Karpas-422 (cell line): ENCODE measurements around the gene KIAA0319L. TPM values are rescaled to one million over a fixed set of nuclear protein-coding genes. Genes with fewer than 3 reads are reported as not detected.

Source experiments
- DNase-seq: peaks from one replicate; pipeline ENCODE4 v3.0.0-alpha.2; 2015
- H2AFZ ChIP-seq: fragments of 200-600 bp; sonication (generic); 2 replicates; pipeline ENCODE4 v1.6.1; 2014; ENCODE audit warnings: antibody characterized with exemption, low read length, mixed read lengths
- H3K27ac ChIP-seq: fragments of 200-600 bp; sonication (generic); 2 replicates; pipeline ENCODE4 v1.5.1; 2014; ENCODE audit warnings: mild to moderate bottlenecking, low read length, moderate library complexity
- H3K27me3 ChIP-seq: fragments of 200-600 bp; sonication (generic); 2 replicates; pipeline ENCODE4 v1.6.1; 2014; ENCODE audit warnings: low read length, mixed read lengths
- H3K36me3 ChIP-seq: fragments of 200-600 bp; sonication (generic); 2 replicates; pipeline ENCODE4 v1.6.1; 2014; ENCODE audit warnings: low read length, mixed read lengths; ENCODE audit not compliant: insufficient read depth
- H3K4me1 ChIP-seq: fragments of 200-600 bp; sonication (generic); 2 replicates; pipeline ENCODE4 v1.6.1; 2014; ENCODE audit warnings: mild to moderate bottlenecking, low read length, mixed read lengths
- H3K4me2 ChIP-seq: fragments of 200-600 bp; sonication (generic); 2 replicates; pipeline ENCODE4 v1.6.1; 2014; ENCODE audit warnings: low read length, low read depth, mild to moderate bottlenecking; ENCODE audit not compliant: poor library complexity, severe bottlenecking
- H3K4me3 ChIP-seq: fragments of 200-600 bp; sonication (generic); 2 replicates; pipeline ENCODE4 v1.5.1; 2014; ENCODE audit warnings: mild to moderate bottlenecking, antibody characterized with exemption, low read length, mixed read lengths
- H3K79me2 ChIP-seq: fragments of 200-600 bp; sonication (generic); 2 replicates; pipeline ENCODE4 v1.6.1; 2014; ENCODE audit warnings: mild to moderate bottlenecking, low read length, mixed read lengths
- H3K9ac ChIP-seq: fragments of 200-600 bp; sonication (generic); 2 replicates; pipeline ENCODE4 v1.6.0; 2014; ENCODE audit warnings: low read length
- H3K9me2 ChIP-seq: fragments of 200-600 bp; sonication (generic), shearing (Covaris generic); replicated peaks from 2 replicates; pipeline ENCODE4 v1.6.0; 2014; ENCODE audit warnings: mild to moderate bottlenecking, low read length, moderate library complexity; ENCODE audit not compliant: insufficient read depth
- H3K9me3 ChIP-seq: fragments of 300-700, 200-600 bp; sonication (generic); 2 replicates; pipeline ENCODE4 v1.6.1; 2014; ENCODE audit warnings: low read length, mixed read lengths
- H4K20me1 ChIP-seq: fragments of 200-600 bp; sonication (generic); 2 replicates; pipeline ENCODE4 v1.6.1; 2014; ENCODE audit warnings: mild to moderate bottlenecking, antibody characterized with exemption, low read length, low read depth; ENCODE audit not compliant: insufficient read depth
- total RNA-seq: library from RNA; depleted of rRNA; stranded (reverse); fragments of >200 nt; shearing (Covaris generic); gene quantifications from 2 replicates; pipeline ENCODE4 v1.2.3, GENCODE V29; 2014; ENCODE audit warnings: low replicate concordance

Gene KIAA0319L
- total RNA-seq, 1 experiment from 2014 or later = 34.0 TPM

GRCh38 chr1:35460796-35461195 is 96.4 kb downstream of the KIAA0319L start:
- no peaks in the 10 kb centered on the region for H3K9me3 ChIP-seq
- H3K27ac ChIP-seq = no peak overlapping the region
- no peak overlapping the region for H3K4me2 ChIP-seq
- H3K79me2 ChIP-seq = no peaks in the 10 kb centered on the region
- H3K9ac ChIP-seq = no peak overlapping the region
- no peak for DNase-seq
- H3K4me1 ChIP-seq = no peaks in the 10 kb centered on the region
- no peak overlapping the region for H3K4me3 ChIP-seq
- H3K36me3 ChIP-seq = peaks cover 11% of the 10 kb centered on the region
- no peaks in the 10 kb centered on the region for H3K9me2 ChIP-seq
- no peaks in the 10 kb centered on the region for H3K27me3 ChIP-seq
- H2AFZ ChIP-seq = no peak overlapping the region
- no peaks in the 10 kb centered on the region for H4K20me1 ChIP-seq

GRCh38 chr1:35454616-35455015 is 102.6 kb downstream of the KIAA0319L start:
- Histone ChIP-seq H3K4me1 (peaks cover 6% of the 10 kb centered on the region; the same call in 1 of the 2 replicates), H2AFZ (no peak overlapping the region), H3K4me3 (no peak overlapping the region), H3K9ac (no peak overlapping the region), H3K4me2 (no peak overlapping the region), H4K20me1 (no peaks in the 10 kb centered on the region), H3K27me3 (no peaks in the 10 kb centered on the region), H3K9me3 (no peaks in the 10 kb centered on the region), H3K79me2 (no peaks in the 10 kb centered on the region), H3K27ac (no peak overlapping the region), H3K36me3 (peaks cover 16% of the 10 kb centered on the region), H3K9me2 (no peaks in the 10 kb centered on the region)
- DNase-seq = no peak

- H3K9me2 ChIP-seq = no peaks in the 10 kb centered on the region
- H3K9ac ChIP-seq = no peak overlapping the region
- no peaks in the 10 kb centered on the region for H3K27me3 ChIP-seq
- H3K36me3 ChIP-seq = peaks cover 20% of the 10 kb centered on the region
- no peaks in the 10 kb centered on the region for H3K79me2 ChIP-seq
- no peak for DNase-seq
- H3K9me3 ChIP-seq = no peaks in the 10 kb centered on the region
- H4K20me1 ChIP-seq = no peaks in the 10 kb centered on the region
- no peak overlapping the region for H3K4me2 ChIP-seq
- no peak overlapping the region for H3K27ac ChIP-seq
- H2AFZ ChIP-seq = no peak overlapping the region
- peaks cover 6% of the 10 kb centered on the region; the same call in 1 of the 2 replicates for H3K4me1 ChIP-seq
- H3K4me3 ChIP-seq = no peak overlapping the region
Observed at GRCh38 chr1:35454176-35454575, 103.0 kb downstream of the KIAA0319L start.

- Histone ChIP-seq H3K27me3 (no peaks in the 10 kb centered on the region), H3K4me1 (peaks cover 6% of the 10 kb centered on the region; the same call in 1 of the 2 replicates), H3K9me3 (no peaks in the 10 kb centered on the region), H2AFZ (no peak overlapping the region), H3K9ac (no peak overlapping the region), H3K4me3 (no peak overlapping the region), H3K27ac (no peak overlapping the region), H3K36me3 (peaks cover 26% of the 10 kb centered on the region), H3K79me2 (no peaks in the 10 kb centered on the region), H4K20me1 (no peaks in the 10 kb centered on the region), H3K4me2 (no peak overlapping the region), H3K9me2 (no peaks in the 10 kb centered on the region)
- DNase-seq = no peak
Observed at GRCh38 chr1:35453031-35453430, 104.2 kb downstream of the KIAA0319L start.

- no peak overlapping the region for H3K4me2 ChIP-seq
- no peak overlapping the region for H3K4me3 ChIP-seq
- peaks cover 26% of the 10 kb centered on the region for H3K36me3 ChIP-seq
- DNase-seq = no peak
- H3K9me3 ChIP-seq = no peaks in the 10 kb centered on the region
- no peaks in the 10 kb centered on the region for H3K9me2 ChIP-seq
- H3K4me1 ChIP-seq = peaks cover 6% of the 10 kb centered on the region; the same call in 1 of the 2 replicates
- no peaks in the 10 kb centered on the region for H3K79me2 ChIP-seq
- no peak overlapping the region for H2AFZ ChIP-seq
- no peaks in the 10 kb centered on the region for H3K27me3 ChIP-seq
- no peaks in the 10 kb centered on the region for H4K20me1 ChIP-seq
- no peak overlapping the region for H3K9ac ChIP-seq
- peak overlapping the region; percentile 16 for H3K27ac ChIP-seq
Observed at GRCh38 chr1:35452106-35452774, 105.0 kb downstream of the KIAA0319L start.

- H3K36me3 ChIP-seq = peaks cover 26% of the 10 kb centered on the region
- no peak overlapping the region for H3K27ac ChIP-seq
- no peak overlapping the region for H2AFZ ChIP-seq
- no peaks in the 10 kb centered on the region for H3K9me2 ChIP-seq
- no peak overlapping the region for H3K9ac ChIP-seq
- no peaks in the 10 kb centered on the region for H3K79me2 ChIP-seq
- no peak overlapping the region for H3K4me2 ChIP-seq
- H3K27me3 ChIP-seq = no peaks in the 10 kb centered on the region
- peaks cover 6% of the 10 kb centered on the region; the same call in 1 of the 2 replicates for H3K4me1 ChIP-seq
- no peaks in the 10 kb centered on the region for H3K9me3 ChIP-seq
- H3K4me3 ChIP-seq = no peak overlapping the region
- peak; percentile 91 for DNase-seq
- no peaks in the 10 kb centered on the region for H4K20me1 ChIP-seq
Observed at GRCh38 chr1:35451125-35451528, 106.1 kb downstream of the KIAA0319L start.

GRCh38 chr1:35449334-35450008 is 107.7 kb downstream of the KIAA0319L start:
- no peak overlapping the region for H3K27ac ChIP-seq
- no peak overlapping the region for H3K4me3 ChIP-seq
- no peak overlapping the region for H3K4me2 ChIP-seq
- H3K36me3 ChIP-seq = peaks cover 26% of the 10 kb centered on the region
- peaks cover 6% of the 10 kb centered on the region; the same call in 1 of the 2 replicates for H3K4me1 ChIP-seq
- no peak overlapping the region for H2AFZ ChIP-seq
- no peaks in the 10 kb centered on the region for H3K79me2 ChIP-seq
- no peaks in the 10 kb centered on the region for H3K27me3 ChIP-seq
- H3K9me2 ChIP-seq = no peaks in the 10 kb centered on the region
- H3K9me3 ChIP-seq = no peaks in the 10 kb centered on the region
- no peak for DNase-seq
- H3K9ac ChIP-seq = no peak overlapping the region
- no peaks in the 10 kb centered on the region for H4K20me1 ChIP-seq

- H3K9me3 ChIP-seq = no peaks in the 10 kb centered on the region
- H3K27ac ChIP-seq = no peak overlapping the region
- no peak overlapping the region for H3K4me2 ChIP-seq
- H3K27me3 ChIP-seq = no peaks in the 10 kb centered on the region
- no peaks in the 10 kb centered on the region for H3K9me2 ChIP-seq
- H3K36me3 ChIP-seq = peaks cover 26% of the 10 kb centered on the region
- no peaks in the 10 kb centered on the region for H4K20me1 ChIP-seq
- H3K79me2 ChIP-seq = no peaks in the 10 kb centered on the region
- DNase-seq = no peak
- no peak overlapping the region for H3K9ac ChIP-seq
- H3K4me1 ChIP-seq = peaks cover 4% of the 10 kb centered on the region; the same call in 1 of the 2 replicates
- H3K4me3 ChIP-seq = no peak overlapping the region
- H2AFZ ChIP-seq = no peak overlapping the region
Observed at GRCh38 chr1:35448344-35448801, 108.8 kb downstream of the KIAA0319L start.
